ENCODE data around the gene CTNNA3.
"Not testable (repeated sequence)": the region's sequence is repeated elsewhere in the genome, so short reads cannot be mapped to it uniquely, and the experiment has no call there.

The CTNNA3 gene

DNA sequence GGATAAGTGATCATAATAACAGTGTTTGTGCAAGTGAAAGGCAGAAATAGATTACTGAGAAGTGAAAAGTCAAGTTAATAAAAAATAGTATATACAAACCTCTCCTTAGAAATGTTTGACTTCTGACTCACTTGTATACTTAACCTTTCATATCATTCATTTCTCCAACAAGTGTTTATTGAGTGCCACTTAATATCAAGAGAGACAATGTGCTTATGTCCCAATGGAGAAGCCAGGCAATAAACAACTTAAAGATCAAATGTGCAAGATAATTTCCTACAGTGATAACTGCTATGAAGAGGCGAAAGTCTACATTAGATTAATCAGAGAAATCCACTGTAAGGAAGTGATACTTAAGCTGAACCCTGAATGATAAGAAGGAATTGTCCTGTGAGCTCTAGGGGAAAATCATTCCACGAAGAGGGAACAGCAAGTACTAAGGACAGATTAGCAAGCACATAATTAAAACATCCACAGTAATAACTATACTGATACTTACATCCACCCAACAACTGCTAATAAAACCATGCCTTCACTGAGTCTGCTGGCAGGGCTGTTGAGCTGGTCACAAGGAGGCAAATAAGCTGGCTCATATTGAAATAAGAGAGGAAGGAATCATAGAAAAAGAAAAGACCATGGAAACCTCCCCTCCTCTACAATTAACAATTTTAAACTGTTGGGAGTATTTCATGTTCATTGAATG is 203.5 kb downstream of the CTNNA3 start:
- DNase-seq = no peak

DNA sequence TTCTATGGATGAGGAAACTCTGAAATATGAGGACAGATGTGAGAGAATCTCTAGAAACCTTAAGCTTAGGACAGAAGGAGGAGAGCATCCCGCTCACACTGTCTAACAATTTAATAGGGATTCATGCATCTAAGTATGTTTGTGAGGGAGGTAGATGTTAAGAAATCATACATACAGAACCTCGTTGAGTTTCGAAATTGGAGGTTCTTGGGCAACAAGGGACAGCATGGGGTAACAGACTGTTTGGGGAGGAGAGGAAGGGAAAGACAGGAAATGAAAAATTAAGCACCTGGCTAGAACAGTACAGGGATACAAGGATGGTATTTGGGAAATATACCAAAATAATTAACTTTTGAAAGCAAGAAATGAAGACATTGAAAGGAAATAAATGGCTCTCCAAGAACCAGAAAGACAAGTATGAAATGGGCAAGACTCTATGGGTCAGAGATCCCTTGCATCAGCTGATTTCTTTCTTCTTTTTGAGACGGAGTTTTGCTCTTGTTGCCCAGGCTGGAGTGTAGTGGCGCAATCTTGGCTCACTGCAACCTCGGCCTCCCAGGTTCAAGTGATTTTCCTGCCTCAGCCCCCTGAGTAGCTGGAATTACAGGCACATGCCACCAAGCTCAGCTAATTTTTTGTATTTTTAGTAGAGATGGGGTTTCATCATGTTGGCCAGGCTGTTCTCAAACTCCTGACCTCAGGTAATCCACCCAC is 207.9 kb downstream of the CTNNA3 start:
- no peak for DNase-seq

DNA sequence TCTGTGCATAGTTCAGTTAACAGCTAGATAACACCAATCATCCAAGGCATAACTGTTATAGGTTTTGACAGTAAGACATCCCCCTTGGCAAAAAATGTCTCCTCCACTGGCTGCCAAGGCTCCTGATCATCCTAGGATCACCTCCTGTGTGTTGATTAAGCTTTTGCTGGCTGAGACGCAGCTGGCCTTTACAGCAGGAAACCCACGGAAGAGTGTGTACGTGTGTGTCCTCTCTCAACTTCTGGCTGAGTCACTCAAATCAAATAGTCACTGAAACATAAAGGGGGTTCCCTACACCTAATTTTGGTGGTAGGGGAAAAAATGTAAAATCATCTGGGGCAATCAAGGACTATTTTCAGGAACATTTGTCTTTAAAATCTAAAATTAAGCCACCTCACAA is 208.8 kb downstream of the CTNNA3 start:
- DNase-seq = no peak

DNA sequence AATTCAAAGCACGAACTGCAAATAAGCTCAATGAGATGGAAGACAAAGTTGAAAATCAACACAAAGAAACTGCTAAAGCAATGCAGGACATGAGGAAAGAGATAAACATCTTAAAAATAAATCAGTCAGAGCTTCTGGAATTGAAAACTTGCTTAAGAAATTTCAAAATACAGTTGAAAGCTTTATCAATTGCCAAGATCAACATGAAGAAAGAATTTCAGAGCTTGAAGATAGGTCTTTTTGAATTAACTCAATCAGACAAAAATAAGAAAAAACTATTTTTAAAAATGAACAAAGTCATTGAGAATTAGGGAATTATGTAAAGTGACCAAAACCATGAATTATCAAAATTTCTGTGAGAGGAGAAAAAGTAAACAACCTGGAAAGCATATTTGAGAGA is 218.1 kb downstream of the CTNNA3 start:
- DNase-seq = no peak

DNA sequence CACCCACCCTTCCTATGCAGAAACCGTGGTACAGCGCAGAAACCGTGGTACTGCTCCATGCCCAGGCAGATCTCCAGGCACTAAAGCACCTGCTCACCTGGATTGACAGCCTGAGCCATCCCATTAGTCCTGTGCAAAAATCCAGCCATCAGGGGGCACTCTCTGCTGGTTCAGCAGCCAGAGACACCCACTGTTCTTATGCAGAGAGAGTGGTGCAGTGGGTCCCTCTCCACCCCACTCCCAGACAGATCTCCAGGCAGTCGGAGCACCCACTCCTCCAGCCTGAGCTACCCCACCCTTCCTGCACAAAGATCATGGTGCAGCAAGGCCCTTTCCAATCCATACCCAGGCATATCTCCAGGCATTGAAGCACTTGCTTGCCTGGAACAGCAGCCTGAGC is 219.8 kb downstream of the CTNNA3 start:
- DNase-seq = no peak

DNA sequence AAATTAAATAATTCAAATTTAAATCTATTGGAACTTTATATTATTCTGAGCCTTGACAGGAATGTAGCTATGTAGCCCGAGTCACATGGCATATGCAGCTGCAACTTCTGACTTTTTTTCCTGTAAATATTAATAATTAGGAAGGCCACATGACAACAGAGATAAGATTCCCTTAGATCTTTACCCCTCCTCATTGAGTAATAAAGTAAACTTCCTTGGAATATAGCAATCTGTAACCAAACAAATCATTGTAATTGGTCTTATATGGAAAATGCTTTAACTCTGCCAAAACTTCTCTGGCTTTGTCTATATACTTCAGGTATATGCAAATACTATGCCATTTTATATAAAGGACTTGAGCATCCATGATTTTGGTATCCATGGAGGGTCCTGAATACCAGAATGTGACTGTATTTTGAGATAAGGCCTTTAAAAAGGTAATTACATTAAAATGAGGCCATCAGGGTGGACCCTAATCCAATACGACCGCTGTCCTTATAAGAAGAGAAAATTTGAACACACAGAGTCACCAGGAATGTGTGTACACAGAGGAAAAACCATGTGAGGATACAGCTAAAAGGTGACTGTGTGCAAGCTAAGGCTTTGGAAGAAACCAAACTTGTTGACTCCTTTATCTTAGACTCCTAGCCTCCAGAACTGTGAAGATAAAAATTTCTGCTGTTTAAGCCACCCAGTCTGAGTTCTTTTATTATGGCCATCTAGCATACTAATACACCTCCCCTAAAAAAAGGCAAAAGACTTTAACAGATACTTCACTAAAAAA is 222.0 kb downstream of the CTNNA3 start:
- DNase-seq = no peak

DNA sequence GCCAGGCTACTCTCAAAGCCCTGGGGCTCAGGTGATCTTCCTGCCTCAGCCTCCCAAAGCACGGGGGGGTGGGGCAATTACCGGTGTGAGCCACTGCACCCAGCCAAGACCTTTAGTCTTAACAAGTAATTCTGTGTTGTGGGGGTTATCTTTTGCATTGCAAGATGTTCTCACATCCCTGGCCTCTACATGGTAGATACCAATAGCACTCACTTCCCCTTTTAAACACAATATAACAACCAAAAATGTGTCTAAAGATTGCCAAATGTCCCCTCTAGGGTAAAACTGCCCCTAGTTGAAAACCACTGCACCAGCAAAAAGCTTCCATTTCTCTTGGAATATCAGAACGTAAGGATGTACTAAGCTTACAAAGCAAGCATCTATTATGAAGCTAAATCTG is 225.0 kb downstream of the CTNNA3 start:
- no peak for DNase-seq

DNA sequence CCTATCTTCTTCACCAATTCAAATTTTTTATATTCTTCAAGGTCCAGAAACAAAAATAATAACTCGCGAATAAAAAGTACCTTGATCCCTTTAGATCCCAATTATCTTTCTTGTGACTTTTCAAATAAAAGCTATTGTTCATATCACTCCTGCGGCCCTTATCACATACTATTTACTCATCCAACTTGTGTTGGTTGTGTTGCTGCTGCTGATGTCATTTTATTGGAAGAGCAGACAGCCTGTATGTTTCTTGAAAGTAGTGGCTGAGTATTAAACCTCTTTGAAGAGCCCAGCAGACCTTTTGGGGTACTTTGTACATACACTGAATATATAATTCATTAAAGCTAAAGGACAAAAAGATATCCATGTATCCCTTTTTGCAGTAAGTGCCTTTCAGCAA is 231.7 kb downstream of the CTNNA3 start:
- DNase-seq = no peak

DNA sequence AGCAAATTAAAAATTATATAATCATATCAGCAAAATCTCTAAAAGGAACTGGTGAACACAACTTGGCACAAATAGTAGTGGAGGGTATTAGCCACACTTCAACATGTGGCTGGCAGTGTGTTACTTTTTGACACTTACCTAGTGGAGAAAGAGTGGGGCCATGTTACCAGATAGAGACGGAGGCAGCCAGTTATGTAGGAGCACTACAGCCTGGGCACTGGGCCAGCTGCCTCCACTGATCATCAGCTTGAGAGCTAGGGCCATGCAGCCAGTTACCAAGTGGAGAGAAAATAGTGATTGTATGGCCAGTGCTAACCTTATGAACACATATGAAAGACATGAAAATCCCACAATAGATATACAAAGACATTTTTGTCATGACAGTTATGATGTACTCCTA is 243.1 kb downstream of the CTNNA3 start:
- DNase-seq = no peak

DNA sequence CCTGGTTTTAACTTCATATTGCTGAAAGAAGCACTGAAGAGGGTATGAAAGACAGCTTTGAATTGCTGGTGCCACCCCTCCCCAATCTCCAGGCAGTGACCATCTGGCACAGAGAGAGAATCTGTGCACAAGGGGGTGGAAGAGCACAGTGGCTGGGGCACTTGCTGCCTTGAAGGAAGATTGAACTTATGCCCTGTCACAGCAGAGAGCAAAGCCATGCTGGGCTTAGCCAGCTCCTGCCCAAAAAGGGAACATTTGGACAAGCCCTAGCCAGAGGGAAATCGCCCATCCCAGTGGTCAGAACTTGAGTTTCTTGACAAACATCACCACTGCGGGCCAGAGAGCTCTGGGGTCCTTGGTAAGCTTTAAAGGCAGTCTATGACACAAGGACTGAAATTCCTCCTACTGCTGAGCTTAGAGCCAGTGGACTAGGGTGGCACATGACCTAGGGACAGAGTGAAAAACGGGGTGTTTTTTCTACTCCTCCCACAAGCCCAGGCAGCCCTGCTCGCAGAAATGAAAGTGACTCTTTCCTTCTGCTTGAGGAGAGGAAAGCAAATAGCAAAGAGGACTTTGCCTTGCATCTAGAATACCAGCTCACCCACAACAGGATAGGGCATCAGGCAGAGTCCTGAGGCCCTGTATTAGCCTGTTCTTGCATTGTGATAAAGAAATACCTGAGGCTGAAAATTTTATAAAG is 257.2 kb downstream of the CTNNA3 start:
- DNase-seq = no peak

DNA sequence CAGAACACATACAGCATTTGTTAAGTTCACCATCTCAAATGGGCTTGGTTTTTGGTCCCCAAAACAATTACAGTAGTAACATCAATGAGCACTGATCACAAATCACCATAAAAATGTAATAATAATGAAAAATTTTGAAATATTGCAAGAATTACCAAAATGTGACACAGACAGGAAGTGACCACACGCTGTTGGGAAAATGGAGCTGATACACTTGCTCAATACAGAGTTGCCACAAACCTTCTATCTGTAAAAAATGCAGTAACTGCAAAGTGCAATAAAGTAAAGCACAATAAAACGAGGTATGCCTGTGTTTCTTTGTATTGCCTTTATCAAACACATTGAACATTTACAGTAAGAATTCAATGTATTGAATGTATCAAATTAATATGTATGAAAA is 262.7 kb downstream of the CTNNA3 start:
- DNase-seq = no peak

DNA sequence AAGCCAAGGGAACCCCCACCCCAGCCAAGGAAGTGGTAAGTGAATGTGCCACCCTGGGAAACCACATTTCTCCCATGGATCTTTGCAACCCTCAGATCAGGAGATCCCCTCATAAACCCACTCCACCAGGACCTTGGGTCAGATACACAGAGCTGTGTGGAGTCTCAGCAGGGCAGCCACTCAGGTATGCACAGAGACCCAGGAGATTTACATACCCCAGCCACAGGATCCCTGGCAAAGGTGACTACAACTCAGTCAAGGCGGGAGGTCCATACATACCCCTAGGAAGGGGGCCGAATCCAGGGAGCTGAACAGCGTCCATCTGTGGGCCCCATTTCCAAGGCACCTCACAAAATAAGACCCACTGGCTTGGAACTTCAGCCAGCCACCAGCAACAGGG is 293.4 kb downstream of the CTNNA3 start:
- no peak for DNase-seq

DNA sequence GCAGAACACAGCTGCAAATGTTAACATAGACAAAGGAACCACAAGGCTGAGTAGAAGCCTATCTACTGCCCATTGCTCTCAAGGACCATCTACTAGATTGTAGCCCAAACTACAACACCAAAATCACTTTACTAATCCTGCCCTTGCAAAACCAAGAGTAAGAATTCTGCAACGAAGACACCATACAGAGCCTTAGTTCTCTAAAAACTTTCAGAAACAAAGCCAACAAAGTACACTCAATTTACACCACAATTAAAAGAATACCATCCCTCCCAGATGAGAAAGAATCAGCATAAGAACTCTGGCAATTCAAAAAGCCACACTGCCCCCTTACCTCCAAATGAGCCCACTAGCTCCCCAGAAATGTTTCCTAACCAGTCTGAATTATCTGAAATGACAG is 294.3 kb downstream of the CTNNA3 start:
- DNase-seq = no peak

DNA sequence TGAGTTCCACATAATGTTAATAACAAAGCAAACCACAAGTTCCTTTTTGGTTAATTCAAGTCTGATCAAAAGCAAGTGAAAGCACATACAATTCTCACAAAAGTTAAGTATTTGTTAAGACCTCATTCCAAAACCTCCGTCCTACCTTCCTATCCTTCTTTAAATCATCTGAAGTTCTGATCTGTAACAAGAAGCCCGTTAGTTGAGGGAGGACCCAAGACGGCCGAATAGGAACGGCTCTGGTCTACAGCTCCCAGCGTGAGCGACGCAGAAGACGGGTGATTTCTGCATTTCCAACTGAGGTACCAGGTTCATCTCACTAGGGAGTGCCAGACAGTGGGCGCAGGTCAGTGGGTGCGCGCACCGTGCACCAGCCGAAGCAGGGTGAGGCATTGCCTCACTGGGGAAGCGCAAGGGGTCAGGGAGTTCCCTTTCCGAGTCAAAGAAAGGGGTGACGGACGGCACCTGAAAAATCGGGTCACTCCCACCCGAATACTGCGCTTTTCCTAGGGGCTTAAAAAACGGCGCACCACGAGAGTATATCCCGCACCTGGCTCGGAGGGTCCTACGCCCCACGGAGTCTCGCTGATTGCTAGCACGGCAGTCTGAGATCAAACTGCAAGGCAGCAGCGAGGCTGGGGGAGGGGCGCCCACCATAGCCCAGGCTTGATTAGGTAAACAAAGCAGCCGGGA is 309.0 kb downstream of the CTNNA3 start:
- DNase-seq = not testable (repeated sequence)

DNA sequence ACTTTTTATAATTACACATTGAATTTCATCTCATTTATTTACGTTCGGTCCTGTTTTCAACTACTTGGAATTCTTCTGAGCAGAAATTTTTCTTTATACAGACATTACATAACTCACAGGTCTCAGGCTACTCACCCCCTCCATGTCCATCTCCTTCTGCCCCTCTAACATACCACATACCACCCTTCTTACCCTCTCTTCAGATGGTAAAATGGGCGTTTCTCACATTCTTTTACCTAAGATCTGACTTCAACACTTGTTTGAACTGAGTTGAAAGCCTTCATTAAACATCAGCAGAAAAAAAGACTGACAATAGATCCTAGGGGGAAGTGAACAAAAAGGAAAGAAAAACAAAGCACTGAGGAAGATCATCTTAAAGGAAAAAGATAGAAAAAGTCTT is 309.7 kb downstream of the CTNNA3 start:
- DNase-seq = no peak

DNA sequence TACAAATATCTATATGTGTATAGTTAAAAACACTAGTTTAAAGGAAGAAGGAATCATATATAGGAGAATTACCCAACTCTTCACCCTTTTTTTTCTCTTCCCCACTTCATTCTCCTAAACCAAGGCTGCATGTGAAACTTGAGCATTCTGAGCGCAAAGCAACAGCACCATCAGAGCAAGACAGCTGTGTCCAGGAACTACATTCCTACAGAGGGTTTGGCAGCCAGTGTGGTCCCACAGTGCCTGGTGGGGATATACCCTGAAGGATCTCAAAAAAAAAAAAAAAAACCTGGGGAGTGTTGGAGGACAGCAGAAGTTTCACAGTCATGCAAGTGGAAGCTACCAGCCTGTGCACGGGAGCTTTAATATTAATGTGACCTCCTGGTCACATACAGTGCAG is 310.4 kb downstream of the CTNNA3 start:
- no peak for DNase-seq

DNA sequence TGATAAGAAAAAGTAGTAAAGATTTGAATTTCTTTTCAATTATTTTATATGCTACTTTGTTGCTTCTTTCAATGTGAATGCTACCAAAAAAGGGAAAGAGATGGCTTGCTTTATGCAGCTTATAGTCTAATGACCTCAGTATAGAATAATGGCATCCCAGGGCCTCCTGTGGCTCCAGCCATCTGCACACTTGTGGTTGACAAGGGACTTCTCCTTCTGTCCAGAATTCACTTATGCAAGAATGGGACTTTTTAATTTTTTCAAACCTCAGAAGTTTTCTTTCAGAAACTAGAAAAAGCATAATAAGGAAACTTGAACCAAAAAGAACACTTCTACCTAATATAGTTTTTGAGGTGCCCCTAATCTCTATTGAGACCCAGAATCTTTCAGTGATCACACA is 310.9 kb downstream of the CTNNA3 start:
- no peak for DNase-seq

DNA sequence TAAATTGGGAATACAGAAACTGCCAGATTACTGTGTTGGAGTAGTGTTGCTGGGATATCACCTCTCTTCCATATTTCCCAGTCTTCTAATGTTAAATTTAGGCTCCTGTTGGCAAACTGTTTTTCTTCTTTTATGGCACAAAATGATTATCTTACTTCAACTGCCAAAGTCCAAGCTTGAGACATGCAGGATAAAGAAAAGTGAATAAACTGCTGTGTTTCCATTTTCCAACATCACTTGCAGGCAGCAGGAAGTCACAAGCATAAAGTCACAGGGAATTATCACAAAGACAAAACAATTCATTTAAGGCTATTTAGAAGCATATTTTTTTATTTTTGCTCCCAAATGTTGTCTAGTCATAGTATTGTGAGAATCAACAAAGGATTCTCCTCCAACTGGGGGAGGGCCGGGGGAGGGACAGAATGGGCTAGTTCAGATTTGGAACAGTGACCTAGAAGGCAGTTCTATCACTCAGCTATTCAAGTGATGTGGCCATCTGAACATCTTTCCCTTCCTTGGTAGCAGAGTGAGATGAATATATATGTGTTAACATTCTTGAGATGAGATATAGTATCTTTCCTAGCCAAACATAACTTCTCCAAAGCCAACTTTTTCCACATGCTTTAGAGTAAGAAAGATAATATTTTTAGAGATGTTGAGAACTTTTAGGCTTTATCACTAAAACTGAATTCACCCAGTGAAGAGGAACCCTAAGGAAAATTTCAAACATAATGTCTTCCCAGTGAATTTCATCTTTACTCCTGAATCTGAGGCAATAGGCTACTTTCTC is 364.7 kb downstream of the CTNNA3 start:
- no peak for DNase-seq

DNA sequence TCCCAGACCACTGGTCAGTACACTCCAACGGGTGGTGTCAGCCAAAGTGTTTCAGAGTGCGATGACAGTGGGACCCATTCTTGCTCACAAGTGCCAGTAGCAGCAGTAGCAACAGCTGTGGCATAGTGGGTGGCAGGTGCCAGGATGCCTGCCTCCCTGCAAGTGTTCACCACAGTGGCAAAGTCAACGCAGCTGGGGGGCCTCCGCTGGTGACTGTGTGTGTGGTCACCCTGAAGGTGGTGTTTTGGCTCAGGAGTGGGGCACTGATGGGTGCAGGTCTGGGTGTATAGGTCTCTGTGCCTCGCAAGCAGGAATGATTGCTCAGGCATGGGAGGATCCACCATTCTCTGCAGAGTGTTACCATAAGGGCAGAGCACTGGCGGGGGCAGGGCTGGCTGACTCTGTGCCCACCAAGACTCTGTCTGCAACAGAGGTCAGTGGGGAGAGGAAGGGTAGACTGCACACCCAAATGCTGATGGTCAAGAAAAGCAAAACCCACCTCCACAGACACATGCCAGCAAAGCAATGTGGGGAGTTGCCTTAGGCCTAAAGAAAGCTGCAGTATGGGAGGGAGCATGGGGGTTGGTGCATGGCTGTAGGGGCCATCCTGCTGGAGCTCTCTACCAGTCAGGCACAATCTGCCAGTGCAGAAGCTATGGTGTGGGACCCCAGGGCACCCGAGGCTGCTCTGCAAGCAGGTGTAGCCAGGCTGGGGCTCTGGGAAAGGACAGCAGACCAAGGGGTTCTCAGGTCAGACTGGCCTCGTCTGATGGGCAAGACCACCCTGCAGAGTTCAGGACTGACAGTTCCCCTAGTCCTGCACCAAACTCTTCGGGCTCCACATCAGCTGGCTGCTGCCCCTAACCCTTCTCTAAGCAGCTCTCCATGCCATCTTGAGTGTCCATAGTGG is 368.1 kb downstream of the CTNNA3 start:
- no peak for DNase-seq

DNA sequence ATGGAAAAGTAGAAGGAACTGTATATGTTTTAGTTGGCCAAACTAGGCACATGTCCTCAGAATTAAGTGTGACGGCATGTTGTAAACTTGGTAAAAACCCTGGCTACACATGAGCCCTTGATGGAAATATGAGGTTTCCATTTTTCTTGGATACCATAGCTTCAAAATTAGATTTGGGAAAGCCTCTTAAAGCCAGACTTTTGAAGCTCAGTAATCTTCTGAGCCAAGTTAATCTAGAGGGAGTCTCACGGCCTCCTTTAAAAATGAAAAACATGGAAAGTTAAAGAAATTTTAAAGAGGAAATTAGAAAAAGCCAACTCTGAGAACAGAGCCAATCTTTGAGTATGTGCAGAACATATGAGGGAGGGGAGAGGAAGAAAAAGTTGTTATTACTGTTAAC is 376.0 kb downstream of the CTNNA3 start:
- no peak for DNase-seq

DNA sequence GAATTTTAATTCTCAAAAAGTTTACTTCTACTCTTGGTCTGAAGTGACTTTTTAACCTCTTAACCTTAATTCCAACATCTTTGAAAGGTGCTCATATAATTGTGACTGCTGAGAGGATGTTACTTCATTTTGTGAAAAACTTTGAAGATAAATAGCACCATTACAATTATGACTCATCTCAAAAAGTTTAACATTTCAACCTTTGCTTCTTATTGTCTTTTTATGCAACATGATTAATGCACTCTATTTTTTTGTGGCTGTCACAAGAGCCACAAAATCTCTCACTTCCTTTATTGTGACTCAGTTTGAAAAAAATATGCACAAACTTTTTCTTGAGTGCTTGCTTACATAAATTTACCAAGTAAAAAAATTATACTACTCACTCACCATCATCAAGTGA is 387.1 kb downstream of the CTNNA3 start:
- DNase-seq = no peak

All from T-helper 1 cell (primary cell).